Glutamatergic neuron (in vitro differentiated cells): ENCODE results near the gene PRRG4. TPM values are rescaled to one million over a fixed set of nuclear protein-coding genes. Genes with fewer than 3 reads are reported as not detected.
"Not testable (repeated sequence)": the region's sequence is repeated elsewhere in the genome, so short reads cannot be mapped to it uniquely, and the experiment has no call there.

Experiments
- DNase-seq: peaks from one replicate; pipeline ENCODE4 v3.0.0; 2022
- H3K27ac Mint-ChIP-seq: one replicate; pipeline ENCODE4 v1.8.0; 2020; ENCODE audit warnings: mild to moderate bottlenecking, mixed read lengths, inconsistent platforms; ENCODE audit not compliant: unreplicated experiment
- H3K27me3 Mint-ChIP-seq: one replicate; pipeline ENCODE4 v1.8.0; 2020; ENCODE audit warnings: mild to moderate bottlenecking, moderate library complexity, mixed read lengths, inconsistent platforms; ENCODE audit not compliant: unreplicated experiment
- H3K36me3 Mint-ChIP-seq: one replicate; pipeline ENCODE4 v1.8.0; 2020; ENCODE audit warnings: mild to moderate bottlenecking, mixed read lengths, inconsistent platforms; ENCODE audit not compliant: unreplicated experiment
- H3K4me1 Mint-ChIP-seq: one replicate; pipeline ENCODE4 v1.8.0; 2020; ENCODE audit warnings: mild to moderate bottlenecking, low read depth, mixed read lengths, inconsistent platforms; ENCODE audit not compliant: unreplicated experiment
- H3K4me3 Mint-ChIP-seq: one replicate; pipeline ENCODE4 v1.8.0; 2020; ENCODE audit warnings: mild to moderate bottlenecking, mixed read lengths, inconsistent platforms; ENCODE audit not compliant: unreplicated experiment
- H3K9me3 Mint-ChIP-seq: one replicate; pipeline ENCODE4 v1.8.0; 2020; ENCODE audit warnings: mild to moderate bottlenecking, moderate library complexity, mixed read lengths, inconsistent platforms; ENCODE audit not compliant: unreplicated experiment
- long read RNA-seq: library from polyadenylated mRNA; unstranded; transcript quantifications from one replicate; pipeline ENCODE4 v2.0.0, GENCODE V29; 2020; ENCODE audit not compliant: unreplicated experiment
- total RNA-seq: library from RNA; stranded (reverse); fragmentation: NEBNext Ultra II Directional; extraction: Animal tissue kit (Norgen Biotek cat#: 25700); gene quantifications from one replicate; pipeline ENCODE4 v1.2.1, GENCODE V29; 2021; ENCODE audit not compliant: unreplicated experiment
- TF ChIP-seq, protein P1 (sequence below): fragments of 200-600 bp; sonication (generic); IDR thresholded peaks from one replicate; pipeline ENCODE4 v1.5.0; 2021; ENCODE audit not compliant: partially characterized antibody, unreplicated experiment

PRRG4 gene
- total RNA-seq = 0.10 TPM
- long read RNA-seq = 0 reads

DNA sequence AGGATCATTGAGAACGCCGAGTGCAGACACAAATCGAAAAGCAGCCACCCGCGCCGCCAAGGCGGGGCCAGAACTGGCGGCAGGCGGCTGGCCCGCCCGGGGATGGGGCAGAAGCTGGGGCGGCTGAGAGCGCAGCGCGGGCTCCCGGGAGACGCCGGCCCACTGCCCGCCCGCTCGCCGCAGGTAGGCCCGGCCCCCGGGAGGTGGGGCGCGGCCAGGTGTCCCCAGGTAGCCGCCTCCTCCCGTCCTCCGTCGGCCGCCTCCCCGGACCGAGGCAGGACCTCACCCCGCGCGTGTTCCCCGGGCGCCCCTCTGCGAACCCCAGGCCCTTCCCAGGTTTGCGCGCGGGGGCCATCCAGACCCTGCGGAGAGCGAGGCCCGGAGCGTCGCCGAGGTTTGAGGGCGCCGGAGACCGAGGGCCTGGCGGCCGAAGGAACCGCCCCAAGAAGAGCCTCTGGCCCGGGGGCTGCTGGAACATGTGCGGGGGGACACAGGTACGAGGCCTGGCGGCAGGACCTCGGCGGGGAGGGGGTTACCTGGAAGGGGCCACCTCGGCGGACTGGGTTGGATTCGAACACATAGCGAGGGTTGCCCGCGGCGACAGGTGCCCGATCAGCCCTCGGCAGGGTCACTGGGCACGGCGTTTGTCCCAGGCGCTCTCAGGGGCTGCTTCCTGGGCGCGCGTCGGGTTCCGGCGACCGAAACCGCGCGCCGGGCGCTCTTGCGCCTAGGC is at the start of gene PRRG4:
Gene PRRG4 (plus strand): TSS at position 248 of the 733 bp plus-strand sequence. CDS start 603 bp downstream, outside the sequence.
- Mint-ChIP-seq H3K4me3 (peak within 1 kb of the TSS; percentile 90), H3K9me3 (peaks cover 5% of the 10 kb centered on the region), H3K4me1 (no peaks in the 10 kb centered on the region), H3K27ac (no peak within 1 kb of the TSS), H3K27me3 (peaks cover 2% of the 10 kb centered on the region), H3K36me3 (no peaks in the 10 kb centered on the region)
- TF ChIP-seq, protein P1, sequence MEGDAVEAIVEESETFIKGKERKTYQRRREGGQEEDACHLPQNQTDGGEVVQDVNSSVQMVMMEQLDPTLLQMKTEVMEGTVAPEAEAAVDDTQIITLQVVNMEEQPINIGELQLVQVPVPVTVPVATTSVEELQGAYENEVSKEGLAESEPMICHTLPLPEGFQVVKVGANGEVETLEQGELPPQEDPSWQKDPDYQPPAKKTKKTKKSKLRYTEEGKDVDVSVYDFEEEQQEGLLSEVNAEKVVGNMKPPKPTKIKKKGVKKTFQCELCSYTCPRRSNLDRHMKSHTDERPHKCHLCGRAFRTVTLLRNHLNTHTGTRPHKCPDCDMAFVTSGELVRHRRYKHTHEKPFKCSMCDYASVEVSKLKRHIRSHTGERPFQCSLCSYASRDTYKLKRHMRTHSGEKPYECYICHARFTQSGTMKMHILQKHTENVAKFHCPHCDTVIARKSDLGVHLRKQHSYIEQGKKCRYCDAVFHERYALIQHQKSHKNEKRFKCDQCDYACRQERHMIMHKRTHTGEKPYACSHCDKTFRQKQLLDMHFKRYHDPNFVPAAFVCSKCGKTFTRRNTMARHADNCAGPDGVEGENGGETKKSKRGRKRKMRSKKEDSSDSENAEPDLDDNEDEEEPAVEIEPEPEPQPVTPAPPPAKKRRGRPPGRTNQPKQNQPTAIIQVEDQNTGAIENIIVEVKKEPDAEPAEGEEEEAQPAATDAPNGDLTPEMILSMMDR = no peak
- peak; percentile 62 for DNase-seq

DNA sequence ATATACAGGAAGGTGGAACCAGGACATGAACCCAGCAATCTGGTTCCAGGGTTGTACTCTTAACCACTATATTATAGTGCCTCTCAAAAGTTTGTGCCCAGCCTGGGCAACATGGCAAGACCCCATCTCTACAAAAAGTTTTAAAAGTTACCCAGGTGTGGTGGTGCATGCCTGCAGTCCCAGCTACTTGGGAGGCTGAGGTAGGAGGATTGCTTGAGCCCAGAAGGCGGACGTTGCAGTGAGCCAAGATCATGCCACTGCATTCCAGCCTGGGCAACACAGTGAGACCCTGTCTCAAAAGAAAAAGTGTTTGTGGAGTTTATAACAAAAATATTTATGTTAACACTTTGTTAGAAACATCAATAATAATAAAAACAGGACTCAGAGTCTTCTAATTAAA is 48.9 kb upstream of the PRRG4 start:
- H3K27me3 Mint-ChIP-seq, H3K36me3 Mint-ChIP-seq: not testable (repeated sequence)

GRCh38 chr11:32781721-32782120 is 48.0 kb upstream of the PRRG4 start:
- no peak for DNase-seq
- Mint-ChIP-seq H3K27ac (no peak overlapping the region), H3K4me1 (no peaks in the 10 kb centered on the region), H3K4me3 (no peak overlapping the region), H3K27me3 (no peaks in the 10 kb centered on the region), H3K9me3 (no peaks in the 10 kb centered on the region), H3K36me3 (no peaks in the 10 kb centered on the region)
- TF ChIP-seq, protein P1 = no peak

More for the DNA sequence above, 48.9 kb upstream of the PRRG4 start:
- H3K27ac Mint-ChIP-seq, H3K4me1 Mint-ChIP-seq, H3K4me3 Mint-ChIP-seq, H3K9me3 Mint-ChIP-seq, DNase-seq: not testable (repeated sequence)

GRCh38 chr11:32785262-32785661 is 44.5 kb upstream of the PRRG4 start:
- Mint-ChIP-seq H3K4me1 (no peaks in the 10 kb centered on the region), H3K9me3 (no peaks in the 10 kb centered on the region), H3K27ac (no peak overlapping the region), H3K27me3 (no peaks in the 10 kb centered on the region), H3K4me3 (no peak overlapping the region), H3K36me3 (no peaks in the 10 kb centered on the region)
- TF ChIP-seq, protein P1 = no peak
- no peak for DNase-seq

DNA sequence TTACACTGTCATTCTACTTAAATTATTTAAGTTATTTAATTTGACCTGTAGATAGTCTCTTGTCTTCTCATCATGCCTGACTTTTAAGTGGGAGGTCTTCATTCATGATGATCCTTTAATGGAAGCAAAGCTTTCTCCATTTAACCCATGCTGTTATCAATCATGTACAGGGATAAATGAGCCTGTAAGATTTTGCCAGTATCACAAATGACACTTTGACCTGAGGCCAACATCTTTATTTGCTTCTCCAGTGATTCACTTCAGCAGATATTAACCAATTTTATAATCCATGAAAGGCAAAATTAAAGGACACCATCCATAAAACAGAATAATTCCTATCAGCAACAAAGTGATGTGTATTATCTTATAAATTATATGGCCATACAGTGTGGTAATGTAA is 42.9 kb upstream of the PRRG4 start:
- Mint-ChIP-seq H3K27ac (no peak overlapping the region), H3K27me3 (peaks cover under 1% of the 10 kb centered on the region), H3K9me3 (no peaks in the 10 kb centered on the region), H3K36me3 (no peaks in the 10 kb centered on the region), H3K4me1 (no peaks in the 10 kb centered on the region), H3K4me3 (no peak overlapping the region)
- TF ChIP-seq, protein P1 = no peak
- DNase-seq = no peak
